NCI-H128 (cell line): ENCODE results near the gene FAM83E.
A peak's percentile ranks its signal among the peaks of the same experiment; 100 is the strongest.

Experiments
- DNase-seq: peaks from one replicate; lab custom pipeline; 2025; ENCODE audit not compliant: unreplicated experiment; lab: John Stamatoyannopoulos, UW

Gene FAM83E

GRCh38 chr19:48613024-48613851, 1.6 kb downstream of the FAM83E start:
- no peak for DNase-seq

DNA sequence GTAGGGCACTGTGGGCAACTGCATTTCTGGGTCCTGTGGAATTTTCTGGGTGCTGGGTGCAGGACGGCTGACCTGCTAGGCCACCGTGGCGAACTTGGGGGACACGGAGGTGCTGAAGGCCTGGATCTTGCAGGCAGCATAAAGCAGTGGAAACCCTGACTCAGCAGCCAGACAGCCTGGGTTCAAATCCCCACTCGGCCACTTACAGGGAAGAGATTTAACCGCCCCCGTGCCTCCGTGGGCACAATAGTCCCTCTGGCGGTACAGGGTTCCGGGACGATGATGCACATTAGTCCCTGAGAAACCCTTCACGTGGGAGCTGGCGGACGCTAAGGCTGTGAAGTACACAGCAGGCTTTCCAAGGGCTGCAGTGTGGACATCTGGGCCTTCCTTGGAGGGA, 3.0 kb downstream of the FAM83E start:
- no peak for DNase-seq

GRCh38 chr19:48609571-48610108, 5.2 kb downstream of the FAM83E start:
- no peak for DNase-seq

DNA sequence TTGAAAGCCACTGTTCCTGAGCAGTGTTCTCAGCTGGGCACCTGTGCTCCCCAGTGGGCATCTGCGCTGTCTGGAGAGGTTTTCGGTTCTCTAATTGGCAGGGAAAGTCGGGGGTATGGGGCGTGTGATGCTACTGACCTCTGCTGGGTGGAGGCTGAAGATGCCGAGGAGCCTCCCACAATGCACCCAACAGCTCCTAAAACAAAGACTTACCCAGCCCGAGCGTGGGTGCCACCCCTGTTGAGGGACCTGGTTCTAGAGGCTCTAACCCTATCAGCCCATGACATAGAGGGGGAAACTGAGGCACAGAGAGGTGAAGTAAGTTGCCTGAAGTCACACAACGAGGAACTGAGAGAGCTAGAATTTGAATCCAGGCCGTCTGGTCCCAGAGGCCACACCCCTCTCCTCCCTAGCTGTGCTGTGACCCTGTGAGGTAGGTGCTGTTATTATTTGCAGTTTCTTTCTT, 6.0 kb downstream of the FAM83E start:
- peak; percentile 19 for DNase-seq

GRCh38 chr19:48607359-48607755, 7.5 kb downstream of the FAM83E start:
- DNase-seq = no peak

GRCh38 chr19:48606463-48607358, 8.2 kb downstream of the FAM83E start, which contains the start of gene SPACA4:
TSS of gene SPACA4 (plus strand) at chr19:48606742. CDS start at chr19:48606979, 237 bp downstream.
- DNase-seq = no peak

DNA sequence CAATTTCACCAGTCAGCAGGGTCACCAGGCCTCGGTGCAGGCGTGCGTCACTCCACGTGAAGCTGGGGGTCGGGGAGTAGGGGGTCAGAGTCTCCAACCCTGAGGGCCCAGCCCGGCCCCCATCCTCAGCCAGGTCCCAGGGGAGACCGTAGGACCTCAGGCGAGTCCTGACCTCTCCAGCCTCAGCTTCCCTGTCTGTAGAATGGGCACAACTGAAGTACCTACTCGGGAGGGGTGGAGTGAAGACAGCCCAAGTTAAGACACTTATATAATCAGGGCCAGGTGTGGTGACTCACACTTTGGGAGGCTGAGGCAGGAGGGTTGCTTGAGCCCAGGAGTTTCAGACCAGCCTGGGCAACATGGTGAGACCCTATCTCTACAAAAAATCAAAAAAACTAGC, 11.0 kb downstream of the FAM83E start:
- no peak for DNase-seq

- DNase-seq = no peak
Observed at GRCh38 chr19:48603449-48603848, 11.4 kb downstream of the FAM83E start.

DNA sequence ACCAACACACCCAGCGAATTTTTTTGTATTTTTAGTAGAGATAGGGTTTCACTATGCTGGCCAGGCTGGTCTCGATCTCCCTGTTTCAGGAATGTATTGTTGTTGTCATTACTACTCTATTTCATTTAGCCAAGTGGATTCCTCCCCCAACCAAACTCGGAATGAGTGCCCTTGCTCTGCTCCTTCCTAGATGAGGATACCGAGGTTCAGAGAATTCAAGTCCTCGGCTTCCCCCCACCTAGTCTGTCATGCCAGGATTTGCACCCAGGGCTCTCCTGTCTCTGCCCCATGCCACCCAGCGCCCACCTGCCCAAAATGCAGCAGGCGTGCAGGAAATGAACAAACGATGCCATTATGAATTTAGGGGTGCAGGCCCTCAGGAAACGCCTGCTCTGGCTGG, 11.9 kb downstream of the FAM83E start:
- DNase-seq = no peak

DNA sequence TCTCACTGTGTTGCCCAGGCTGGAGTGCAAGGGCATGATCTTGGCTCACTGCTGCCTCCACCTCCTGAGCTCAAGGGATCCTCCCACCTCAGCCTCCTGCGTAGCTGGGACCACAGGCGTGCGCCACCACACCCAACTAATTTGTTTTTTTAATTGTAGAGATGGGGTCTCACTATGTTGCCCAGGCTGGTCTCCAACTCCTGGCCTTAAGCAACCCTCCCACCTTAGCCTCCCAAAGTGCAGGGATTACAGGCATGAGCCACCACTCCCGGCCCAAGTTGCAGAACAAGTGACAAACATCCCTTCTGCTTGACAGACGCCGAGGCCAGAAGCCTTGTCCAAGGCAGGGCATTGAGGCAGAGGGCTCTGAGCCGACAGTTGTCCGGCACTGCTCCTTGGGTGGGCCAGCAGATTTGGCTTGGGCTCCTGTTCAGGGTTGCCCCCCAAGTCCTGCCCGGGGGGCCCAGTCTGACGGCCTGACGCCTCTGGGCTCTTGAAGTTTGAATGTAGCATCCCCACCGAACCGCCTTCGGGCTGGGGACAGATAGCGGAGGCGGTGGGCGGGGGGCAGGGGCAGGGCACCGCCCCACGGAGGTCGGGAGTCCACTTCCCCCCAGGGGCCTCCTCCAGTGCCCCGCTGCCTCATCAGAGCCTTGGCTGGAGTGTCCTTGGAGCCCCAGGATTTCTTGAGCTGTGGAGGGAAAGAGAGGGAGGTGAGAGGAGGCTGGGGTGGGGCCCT, 14.0 kb downstream of the FAM83E start:
- no peak for DNase-seq

DNA sequence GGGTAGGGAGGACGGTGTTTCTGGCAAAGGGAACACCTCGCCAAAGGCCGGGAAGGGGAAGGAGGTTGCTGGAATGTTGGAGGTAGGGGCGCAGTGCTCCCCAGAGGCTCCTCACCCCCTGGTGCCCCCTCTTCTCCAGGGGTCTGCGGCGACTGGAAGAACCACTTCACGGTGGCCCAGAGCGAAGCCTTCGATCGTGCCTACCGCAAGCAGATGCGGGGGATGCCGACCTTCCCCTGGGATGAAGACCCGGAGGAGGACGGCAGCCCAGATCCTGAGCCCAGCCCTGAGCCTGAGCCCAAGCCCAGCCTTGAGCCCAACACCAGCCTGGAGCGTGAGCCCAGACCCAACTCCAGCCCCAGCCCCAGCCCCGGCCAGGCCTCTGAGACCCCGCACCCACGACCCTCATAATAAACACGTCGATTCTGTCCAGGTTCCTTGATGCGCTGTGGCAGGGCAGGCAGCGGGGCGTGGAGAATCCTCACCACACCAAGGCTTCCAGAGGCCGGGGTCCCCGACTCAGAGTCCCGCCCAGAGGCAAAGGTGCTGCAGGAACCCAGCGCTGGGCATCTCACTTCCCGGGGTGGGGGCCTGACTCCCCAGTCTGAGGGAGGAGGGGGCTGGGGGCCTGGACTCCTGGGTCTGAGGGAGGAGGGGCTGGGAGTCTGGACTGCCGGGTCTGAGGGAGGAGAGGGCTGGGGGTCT, 15.7 kb downstream of the FAM83E start:
- DNase-seq = no peak

GRCh38 chr19:48596679-48597465, 18.0 kb downstream of the FAM83E start:
- no peak for DNase-seq

DNA sequence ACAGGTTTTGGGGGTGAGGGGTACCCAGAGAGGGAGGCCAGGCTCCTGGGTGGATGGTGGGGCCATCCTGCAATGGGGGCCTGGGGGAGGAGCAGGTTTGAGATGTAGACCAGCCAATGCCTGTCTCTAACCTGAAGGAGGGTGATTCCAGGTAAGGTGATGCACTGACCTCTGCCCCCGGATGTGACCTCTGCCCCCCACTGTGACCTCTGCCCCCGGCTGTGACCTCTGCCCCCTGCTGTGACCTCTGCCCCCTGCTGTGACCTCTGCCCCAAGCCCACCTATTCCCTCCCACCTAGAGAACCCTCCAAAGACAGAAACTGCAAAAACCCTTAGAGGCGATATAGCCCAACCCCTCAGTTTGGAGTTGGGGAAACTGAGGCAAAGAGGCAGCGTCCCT, 18.6 kb downstream of the FAM83E start:
- DNase-seq = no peak

DNA sequence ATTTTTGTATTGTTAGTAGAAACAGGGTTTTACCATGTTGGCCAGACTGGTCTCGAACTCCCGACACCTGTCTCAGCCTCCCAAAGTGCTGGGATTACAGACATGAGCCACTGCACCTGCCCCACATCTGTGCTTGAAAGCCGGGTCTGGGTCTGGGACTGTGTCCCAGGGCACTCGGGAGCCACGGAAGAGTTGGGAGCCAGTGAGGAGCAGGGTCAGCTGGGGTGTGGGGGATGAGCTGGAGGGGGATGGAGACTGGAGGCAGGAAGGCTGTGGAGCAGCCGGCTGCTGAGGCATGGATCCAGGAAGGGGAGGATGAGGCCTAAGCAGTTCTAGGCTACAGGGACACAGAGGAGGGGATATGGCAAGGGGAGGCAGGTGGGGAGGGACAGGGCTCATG, 19.0 kb downstream of the FAM83E start:
- DNase-seq = no peak

DNA sequence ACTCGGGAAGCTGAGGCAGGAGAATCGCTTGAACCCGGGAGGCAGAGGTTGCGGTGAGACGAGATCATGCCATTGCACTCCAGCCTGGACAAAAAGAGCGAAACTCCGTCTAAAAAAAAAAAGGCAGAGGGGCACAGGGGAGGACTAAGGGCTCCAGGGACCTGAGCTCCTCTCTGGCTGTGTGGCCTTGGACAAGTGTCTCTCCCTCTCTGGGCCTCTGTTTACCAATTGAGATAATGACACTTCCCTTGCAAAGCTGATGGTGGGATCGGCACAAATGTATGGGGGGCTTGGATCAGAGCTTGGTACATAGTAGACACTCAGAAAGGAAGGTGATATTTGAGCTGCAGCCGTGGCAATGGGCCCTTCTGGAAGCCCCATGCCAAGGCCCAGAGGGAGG, 19.7 kb downstream of the FAM83E start:
- no peak for DNase-seq

GRCh38 chr19:48591021-48591420, 23.9 kb downstream of the FAM83E start:
- DNase-seq = no peak

DNA sequence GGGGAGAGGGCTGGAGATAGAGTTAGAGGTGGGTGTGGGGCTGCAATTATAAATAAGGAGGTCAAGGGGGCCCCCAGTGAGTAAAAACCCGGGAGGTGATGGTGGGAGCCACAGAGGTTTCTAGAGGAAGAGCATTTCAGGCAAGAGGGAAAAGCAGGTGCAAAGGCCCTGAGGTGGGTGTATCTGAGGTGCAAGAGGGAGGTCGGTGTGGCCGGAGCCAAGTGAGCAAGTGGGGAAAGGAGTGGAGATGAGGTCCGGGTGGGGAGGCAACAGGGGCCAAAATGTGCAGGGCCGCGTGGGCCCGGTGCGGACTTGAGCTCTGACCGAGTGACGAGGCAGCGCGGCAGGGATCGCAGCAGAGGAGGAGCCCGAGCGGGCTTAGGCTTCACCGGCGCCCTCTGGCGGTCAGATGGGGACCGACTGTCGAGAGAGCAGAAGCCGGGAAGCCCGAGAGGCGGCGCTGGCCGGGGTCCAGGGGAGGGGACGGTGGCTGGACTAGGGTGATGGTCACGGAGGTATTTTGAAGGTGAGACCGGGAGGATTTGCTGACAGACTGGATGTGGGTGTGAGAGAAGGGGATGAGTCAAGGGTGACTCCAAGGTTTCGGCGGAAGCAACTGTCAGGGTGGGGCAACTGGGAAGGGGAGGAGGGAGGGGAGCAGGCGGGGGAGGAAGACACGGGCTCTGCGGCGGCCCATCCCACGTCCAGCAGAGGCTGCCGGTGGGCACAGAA, 26.0 kb downstream of the FAM83E start:
- peak; percentile 46 for DNase-seq

GRCh38 chr19:48587387-48587786, 27.5 kb downstream of the FAM83E start:
- DNase-seq = no peak

GRCh38 chr19:48582168-48582567, 32.7 kb downstream of the FAM83E start:
- no peak for DNase-seq
